ENCODE measurements around the gene SAMSN1. TPM values are rescaled to one million over a fixed set of nuclear protein-coding genes. Genes with fewer than 3 reads are reported as not detected.
A peak's percentile ranks its signal among the peaks of the same experiment; 100 is the strongest.

Gene SAMSN1
- total and polyA plus RNA-seq, 9 of the 15 experiments (the other 6 are each of a cell fraction or from before 2014, with no cell fraction given), result 101 to 223 (median 159) TPM

DNA sequence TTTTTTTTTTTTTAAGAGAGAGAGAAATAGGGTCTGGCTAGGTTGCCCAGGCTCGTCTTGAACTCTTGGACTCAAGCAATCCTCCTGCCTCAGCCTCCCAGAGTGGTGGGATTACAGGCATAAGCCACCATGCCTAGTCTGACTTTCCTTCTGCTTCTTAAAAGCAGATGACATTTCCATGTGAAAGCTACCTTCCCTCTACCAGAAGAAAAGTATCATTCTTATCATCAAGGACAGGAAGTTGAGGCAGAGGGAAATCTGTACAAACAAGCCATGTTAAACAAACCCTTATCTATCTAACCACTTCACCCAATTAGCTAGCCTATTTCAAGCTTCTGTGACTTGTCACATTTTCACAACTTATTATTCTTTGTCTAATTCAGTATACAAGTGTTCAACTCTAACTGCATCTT, 54.8 kb downstream of the SAMSN1 start (continued):
- TF ChIP-seq ZNF407 (IDR thresholded peaks at IDR 0.05; ENCODE audit: low read depth) (no peak), TCF7L2 (IDR thresholded peaks at IDR 0.05; ENCODE audit: low read depth, low read length) (no peak), CEBPB (tag; IDR thresholded peaks at IDR 0.05) (no peak), TEAD2 (tag; IDR thresholded peaks at IDR 0.05) (no peak), PHB2 (IDR thresholded peaks at IDR 0.05; ENCODE audit: low read depth) (no peak), USF2 (CRISPR knock-in tag; IDR thresholded peaks at IDR 0.05) (no peak), CTBP1 (IDR thresholded peaks at IDR 0.05; ENCODE audit: borderline replicate concordance) (no peak; the same call in 1 of the 2 replicates), FOXA3 (CRISPR knock-in tag; conservative IDR thresholded peaks at IDR 0.05 in 1 of 2, IDR thresholded peaks at IDR 0.05 in 1 of 2) (peak in 1 of 2 experiments; percentile 90; a peak in 2 of 4 replicates), RAD21 (CRISPR knock-in tag; conservative IDR thresholded peaks at IDR 0.05 in 1 of 2, IDR thresholded peaks at IDR 0.05 in 1 of 2) (no peak), KDM1A (IDR thresholded peaks at IDR 0.05) (peak; percentile 81 to 85), MTF1 (CRISPR knock-in tag; IDR thresholded peaks at IDR 0.05; ENCODE audit: borderline replicate concordance) (no peak), MITF (IDR thresholded peaks at IDR 0.05) (no peak), BCOR (IDR thresholded peaks at IDR 0.05) (peak; percentile 53; the same call in 1 of the 2 replicates), FOXM1 (IDR thresholded peaks at IDR 0.05; ENCODE audit: low read depth) (peak; percentile 50; the same call in 1 of the 2 replicates), FOXM1 (CRISPR knock-in tag; IDR thresholded peaks at IDR 0.05; ENCODE audit: low read depth) (no peak), TCF7 (IDR thresholded peaks at IDR 0.05; ENCODE audit: borderline replicate concordance) (no peak), SMARCA4 (IDR thresholded peaks at IDR 0.05) (peak; percentile 72), SMAD1 (IDR thresholded peaks at IDR 0.05; ENCODE audit: low read depth, low read length, partially characterized antibody) (no peak)
- TF ChIP-seq, protein P1, sequence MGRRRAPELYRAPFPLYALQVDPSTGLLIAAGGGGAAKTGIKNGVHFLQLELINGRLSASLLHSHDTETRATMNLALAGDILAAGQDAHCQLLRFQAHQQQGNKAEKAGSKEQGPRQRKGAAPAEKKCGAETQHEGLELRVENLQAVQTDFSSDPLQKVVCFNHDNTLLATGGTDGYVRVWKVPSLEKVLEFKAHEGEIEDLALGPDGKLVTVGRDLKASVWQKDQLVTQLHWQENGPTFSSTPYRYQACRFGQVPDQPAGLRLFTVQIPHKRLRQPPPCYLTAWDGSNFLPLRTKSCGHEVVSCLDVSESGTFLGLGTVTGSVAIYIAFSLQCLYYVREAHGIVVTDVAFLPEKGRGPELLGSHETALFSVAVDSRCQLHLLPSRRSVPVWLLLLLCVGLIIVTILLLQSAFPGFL (CRISPR knock-in tag; IDR thresholded peaks at IDR 0.05), result no peak

All from K562 (cell line).